SU-DHL-6 (cell line): ENCODE measurements around the gene OR14J1.

Source experiments
- H2AFZ ChIP-seq: fragments of 200-600 bp; sonication (generic); 2 replicates; pipeline ENCODE4 v1.6.1; 2014; ENCODE audit warnings: low read depth, mild to moderate bottlenecking, moderate library complexity, mixed read lengths, antibody characterized with exemption, low read length; ENCODE audit not compliant: severe bottlenecking
- H3F3A ChIP-seq: fragments of 200-600 bp; shearing (Covaris generic); 2 replicates; pipeline ENCODE4 v1.6.0; 2016; ENCODE audit warnings: antibody characterized with exemption, mild to moderate bottlenecking; ENCODE audit not compliant: insufficient read depth
- H3K27ac ChIP-seq: fragments of 200-600 bp; sonication (generic); 2 replicates; pipeline ENCODE4 v1.5.1; 2016; ENCODE audit warnings: low read depth, mild to moderate bottlenecking, low read length, moderate library complexity, mixed read lengths
- H3K27me3 ChIP-seq: fragments of 200-600 bp; sonication (generic), shearing (Covaris generic); 2 replicates; pipeline ENCODE4 v1.6.0; 2014; ENCODE audit warnings: mild to moderate bottlenecking, low read length
- H3K36me3 ChIP-seq: fragments of 200-600 bp; sonication (generic); 2 replicates; pipeline ENCODE4 v1.6.1; 2014; ENCODE audit warnings: mild to moderate bottlenecking, low read length, mixed read lengths
- H3K4me2 ChIP-seq: fragments of 300-600, 200-600 bp; shearing (Covaris generic), sonication (generic); 2 replicates; pipeline ENCODE4 v1.6.0; 2014; ENCODE audit warnings: low read length, low read depth, mild to moderate bottlenecking; ENCODE audit not compliant: poor library complexity, severe bottlenecking
- H3K4me3 ChIP-seq: fragments of 200-600 bp; sonication (generic); 2 replicates; pipeline ENCODE4 v1.5.1; 2014; ENCODE audit warnings: antibody characterized with exemption, low read length, mild to moderate bottlenecking, mixed read lengths; ENCODE audit not compliant: insufficient read depth, poor library complexity, severe bottlenecking
- H3K79me2 ChIP-seq: fragments of 200-600 bp; sonication (generic); 2 replicates; pipeline ENCODE4 v1.6.1; 2014; ENCODE audit warnings: mild to moderate bottlenecking, low read length, moderate library complexity; ENCODE audit not compliant: insufficient read depth
- H3K9ac ChIP-seq: fragments of 200-600 bp; sonication (generic); 2 replicates; pipeline ENCODE4 v1.7.0; 2014; ENCODE audit warnings: mild to moderate bottlenecking, low read length
- H3K9me2 ChIP-seq: fragments of 200-600 bp; sonication (generic); replicated peaks from 2 replicates; pipeline ENCODE4 v1.6.1; 2014; ENCODE audit warnings: low read length; ENCODE audit not compliant: insufficient read depth
- H3K9me3 ChIP-seq: fragments of 200-600 bp; sonication (generic); 2 replicates; pipeline ENCODE4 v1.6.1; 2014; ENCODE audit warnings: low read length, mixed read lengths; ENCODE audit not compliant: insufficient read depth
- H4K20me1 ChIP-seq: fragments of 200-600 bp; sonication (generic); 2 replicates; pipeline ENCODE4 v1.6.1; 2014; ENCODE audit warnings: low read depth, mild to moderate bottlenecking, antibody characterized with exemption, low read length, moderate library complexity, mixed read lengths
- EZH2phosphoT487 ChIP-seq: fragments of 200-600 bp; sonication (generic), shearing (Covaris generic); conservative IDR thresholded peaks from 2 replicates; pipeline ENCODE4 v1.6.1; 2018; ENCODE audit warnings: mild to moderate bottlenecking, antibody characterized with exemption, low read length, moderate library complexity, mixed read lengths
- TF ChIP-seq, protein P1 (sequence below): fragments of 200-600 bp; sonication (generic); IDR thresholded peaks from one replicate; pipeline ENCODE4 v1.5.1; 2017; ENCODE audit warnings: antibody characterized with exemption, mild to moderate bottlenecking, low read length, moderate library complexity; ENCODE audit not compliant: insufficient read depth, poor library complexity, severe bottlenecking

Gene OR14J1

DNA sequence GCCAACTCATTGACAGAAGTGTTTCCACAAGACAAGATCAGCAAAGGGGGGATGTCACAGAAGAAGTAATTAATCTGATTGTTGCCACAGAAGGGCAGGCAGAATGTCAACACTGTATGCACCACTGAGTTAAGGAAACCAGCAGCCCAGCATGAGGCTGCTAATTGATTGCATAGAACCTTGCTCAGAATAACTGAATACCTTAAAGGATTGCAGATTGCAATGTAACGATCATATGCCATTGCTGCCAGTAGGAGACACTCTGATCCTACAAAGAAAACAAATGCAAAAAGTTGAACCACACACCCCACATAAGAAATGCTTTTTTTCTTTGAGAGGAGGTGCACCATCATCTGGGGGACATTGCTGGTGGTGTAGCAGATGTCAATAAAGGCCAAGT is 54.1 kb downstream of the OR14J1 start:
- Histone ChIP-seq H3K4me2 (no peak overlapping the region), H3K79me2 (no peaks in the 10 kb centered on the region), H3K36me3 (no peaks in the 10 kb centered on the region), H3K9ac (no peak overlapping the region), H3F3A (no peaks in the 10 kb centered on the region), H2AFZ (no peak overlapping the region), H3K27ac (no peak overlapping the region), H3K4me3 (no peak overlapping the region), H3K9me3 (no peaks in the 10 kb centered on the region), H3K9me2 (no peaks in the 10 kb centered on the region), H3K27me3 (no peaks in the 10 kb centered on the region), H4K20me1 (no peaks in the 10 kb centered on the region)
- TF ChIP-seq, protein P1, sequence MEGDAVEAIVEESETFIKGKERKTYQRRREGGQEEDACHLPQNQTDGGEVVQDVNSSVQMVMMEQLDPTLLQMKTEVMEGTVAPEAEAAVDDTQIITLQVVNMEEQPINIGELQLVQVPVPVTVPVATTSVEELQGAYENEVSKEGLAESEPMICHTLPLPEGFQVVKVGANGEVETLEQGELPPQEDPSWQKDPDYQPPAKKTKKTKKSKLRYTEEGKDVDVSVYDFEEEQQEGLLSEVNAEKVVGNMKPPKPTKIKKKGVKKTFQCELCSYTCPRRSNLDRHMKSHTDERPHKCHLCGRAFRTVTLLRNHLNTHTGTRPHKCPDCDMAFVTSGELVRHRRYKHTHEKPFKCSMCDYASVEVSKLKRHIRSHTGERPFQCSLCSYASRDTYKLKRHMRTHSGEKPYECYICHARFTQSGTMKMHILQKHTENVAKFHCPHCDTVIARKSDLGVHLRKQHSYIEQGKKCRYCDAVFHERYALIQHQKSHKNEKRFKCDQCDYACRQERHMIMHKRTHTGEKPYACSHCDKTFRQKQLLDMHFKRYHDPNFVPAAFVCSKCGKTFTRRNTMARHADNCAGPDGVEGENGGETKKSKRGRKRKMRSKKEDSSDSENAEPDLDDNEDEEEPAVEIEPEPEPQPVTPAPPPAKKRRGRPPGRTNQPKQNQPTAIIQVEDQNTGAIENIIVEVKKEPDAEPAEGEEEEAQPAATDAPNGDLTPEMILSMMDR, result no peak
- no peak for TF ChIP-seq EZH2phosphoT487
